GM12878 (cell line): ENCODE results near the gene FIG4.

Experiments used
- EP300 ChIP-seq, 2 experiments: fragments of 150-350 bp in 1 of 2; IDR thresholded peaks; 2 replicates each; pipeline ENCODE4 v1.6.1; 2011 to 2012; ENCODE audit warnings: low read depth in 2 of 2, low read length in 2 of 2, borderline replicate concordance in 1 of 2, improper control_type of control experiment in 1 of 2, inconsistent platforms in 1 of 2; ENCODE audit not compliant: control insufficient read depth in 1 of 2
- EZH2 ChIP-seq: IDR thresholded peaks from 2 replicates; pipeline ENCODE4 v1.6.1; 2012; ENCODE audit warnings: low read depth, mild to moderate bottlenecking, control low read depth, inconsistent platforms, low read length, borderline replicate concordance; ENCODE audit not compliant: control insufficient read depth
- NRF1 ChIP-seq: conservative IDR thresholded peaks from 2 replicates; pipeline ENCODE4 v1.6.1; 2011; ENCODE audit warnings: mild to moderate bottlenecking, low read depth, low read length, improper control_type of control experiment
- RAD51 ChIP-seq: fragments of 450-650 bp; IDR thresholded peaks from 2 replicates; pipeline ENCODE4 v1.6.1; 2016; ENCODE audit warnings: moderate library complexity, mild to moderate bottlenecking, inconsistent platforms
- SIN3A ChIP-seq: IDR thresholded peaks from 2 replicates; pipeline ENCODE4 v1.6.1; 2012; ENCODE audit warnings: low read depth, low read length, improper control_type of control experiment
- YY1 ChIP-seq: IDR thresholded peaks from 2 replicates; pipeline ENCODE4 v1.6.1; 2011; ENCODE audit warnings: low read depth, mild to moderate bottlenecking, low read length
- ZNF274 ChIP-seq: IDR thresholded peaks from one replicate; pipeline ENCODE4 v1.8.0; 2011; ENCODE audit not compliant: insufficient read length, insufficient read depth
- TF ChIP-seq, protein P1 (sequence below), 3 experiments: IDR thresholded peaks in 2 of 3; conservative IDR thresholded peaks in 1 of 3; 2 replicates each; pipeline ENCODE4 v1.5.1; 2011; ENCODE audit warnings: low read depth in 3 of 3, low read length in 3 of 3, mild to moderate bottlenecking in 3 of 3, control low read depth in 2 of 3, moderate library complexity in 2 of 3, inconsistent platforms in 1 of 3, mixed read lengths in 1 of 3; ENCODE audit not compliant: control insufficient read depth in 2 of 3, insufficient read depth in 1 of 3; ENCODE audit errors: extremely low read depth in 1 of 3
- TF ChIP-seq, protein P2 (sequence below): IDR thresholded peaks from 2 replicates; pipeline ENCODE4 v1.6.1; 2011; ENCODE audit warnings: low read depth, low read length, improper control_type of control experiment, borderline replicate concordance
- TF ChIP-seq, protein P3 (sequence below): IDR thresholded peaks from 2 replicates; pipeline ENCODE4 v1.6.1; 2012; ENCODE audit warnings: low read depth, low read length, improper control_type of control experiment
- TF ChIP-seq, protein P4 (sequence below): IDR thresholded peaks from 2 replicates; pipeline ENCODE4 v1.6.1; 2011; ENCODE audit warnings: mild to moderate bottlenecking, low read depth, low read length, moderate library complexity; ENCODE audit not compliant: insufficient replicate concordance

- TF ChIP-seq, protein P1, sequence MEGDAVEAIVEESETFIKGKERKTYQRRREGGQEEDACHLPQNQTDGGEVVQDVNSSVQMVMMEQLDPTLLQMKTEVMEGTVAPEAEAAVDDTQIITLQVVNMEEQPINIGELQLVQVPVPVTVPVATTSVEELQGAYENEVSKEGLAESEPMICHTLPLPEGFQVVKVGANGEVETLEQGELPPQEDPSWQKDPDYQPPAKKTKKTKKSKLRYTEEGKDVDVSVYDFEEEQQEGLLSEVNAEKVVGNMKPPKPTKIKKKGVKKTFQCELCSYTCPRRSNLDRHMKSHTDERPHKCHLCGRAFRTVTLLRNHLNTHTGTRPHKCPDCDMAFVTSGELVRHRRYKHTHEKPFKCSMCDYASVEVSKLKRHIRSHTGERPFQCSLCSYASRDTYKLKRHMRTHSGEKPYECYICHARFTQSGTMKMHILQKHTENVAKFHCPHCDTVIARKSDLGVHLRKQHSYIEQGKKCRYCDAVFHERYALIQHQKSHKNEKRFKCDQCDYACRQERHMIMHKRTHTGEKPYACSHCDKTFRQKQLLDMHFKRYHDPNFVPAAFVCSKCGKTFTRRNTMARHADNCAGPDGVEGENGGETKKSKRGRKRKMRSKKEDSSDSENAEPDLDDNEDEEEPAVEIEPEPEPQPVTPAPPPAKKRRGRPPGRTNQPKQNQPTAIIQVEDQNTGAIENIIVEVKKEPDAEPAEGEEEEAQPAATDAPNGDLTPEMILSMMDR (IDR thresholded peaks at IDR 0.05 in 2 of 3, conservative IDR thresholded peaks at IDR 0.05 in 1 of 3; ENCODE audit: control insufficient read depth in 2 of 3, extremely low read depth in 1 of 3, insufficient read depth in 1 of 3, low read depth in 3 of 3, low read length in 3 of 3) = no peak
- TF ChIP-seq ZNF274 = no peak
- no peak for TF ChIP-seq EZH2
- TF ChIP-seq, protein P2, sequence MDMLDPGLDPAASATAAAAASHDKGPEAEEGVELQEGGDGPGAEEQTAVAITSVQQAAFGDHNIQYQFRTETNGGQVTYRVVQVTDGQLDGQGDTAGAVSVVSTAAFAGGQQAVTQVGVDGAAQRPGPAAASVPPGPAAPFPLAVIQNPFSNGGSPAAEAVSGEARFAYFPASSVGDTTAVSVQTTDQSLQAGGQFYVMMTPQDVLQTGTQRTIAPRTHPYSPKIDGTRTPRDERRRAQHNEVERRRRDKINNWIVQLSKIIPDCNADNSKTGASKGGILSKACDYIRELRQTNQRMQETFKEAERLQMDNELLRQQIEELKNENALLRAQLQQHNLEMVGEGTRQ = no peak
- TF ChIP-seq YY1 = no peak
- TF ChIP-seq, protein P3, sequence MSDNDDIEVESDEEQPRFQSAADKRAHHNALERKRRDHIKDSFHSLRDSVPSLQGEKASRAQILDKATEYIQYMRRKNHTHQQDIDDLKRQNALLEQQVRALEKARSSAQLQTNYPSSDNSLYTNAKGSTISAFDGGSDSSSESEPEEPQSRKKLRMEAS = no peak
- TF ChIP-seq NRF1 = no peak
- no peak for TF ChIP-seq SIN3A
- no peak for TF ChIP-seq EP300 (IDR thresholded peaks at IDR 0.05; ENCODE audit: borderline replicate concordance in 1 of 2, control insufficient read depth in 1 of 2, low read depth in 2 of 2, low read length in 2 of 2)
- TF ChIP-seq, protein P4, sequence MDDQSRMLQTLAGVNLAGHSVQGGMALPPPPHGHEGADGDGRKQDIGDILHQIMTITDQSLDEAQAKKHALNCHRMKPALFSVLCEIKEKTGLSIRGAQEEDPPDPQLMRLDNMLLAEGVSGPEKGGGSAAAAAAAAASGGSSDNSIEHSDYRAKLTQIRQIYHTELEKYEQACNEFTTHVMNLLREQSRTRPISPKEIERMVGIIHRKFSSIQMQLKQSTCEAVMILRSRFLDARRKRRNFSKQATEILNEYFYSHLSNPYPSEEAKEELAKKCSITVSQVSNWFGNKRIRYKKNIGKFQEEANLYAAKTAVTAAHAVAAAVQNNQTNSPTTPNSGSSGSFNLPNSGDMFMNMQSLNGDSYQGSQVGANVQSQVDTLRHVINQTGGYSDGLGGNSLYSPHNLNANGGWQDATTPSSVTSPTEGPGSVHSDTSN = no peak
- no peak for TF ChIP-seq RAD51
Observed at GRCh38 chr6:109714611-109715010, 23.5 kb downstream of the FIG4 start.
